Duodenal mucosa (tissue), 2 donors: ENCODE data around the gene ICAM4.
"Not testable (repeated sequence)": the region's sequence is repeated elsewhere in the genome, so short reads cannot be mapped to it uniquely, and the experiment has no call there.

Experiments
- H3K27ac ChIP-seq: one replicate; pipeline ENCODE4 v1.7.0; 2013; ENCODE audit warnings: low read depth, low read length
- H3K27me3 ChIP-seq, 2 donors: one replicate each; pipeline ENCODE4 v1.7.0; 2013; ENCODE audit warnings: low read length in 2 of 2, control low read depth in 1 of 2; ENCODE audit not compliant: insufficient read depth in 2 of 2, control insufficient read depth in 1 of 2
- H3K36me3 ChIP-seq, 2 donors: one replicate each; pipeline ENCODE4 v1.7.0; 2013; ENCODE audit warnings: low read length in 2 of 2, control low read depth in 1 of 2; ENCODE audit not compliant: insufficient read depth in 2 of 2, control insufficient read depth in 1 of 2
- H3K4me1 ChIP-seq, 2 donors: one replicate each; pipeline ENCODE4 v1.7.0; 2013; ENCODE audit warnings: low read length in 2 of 2, control low read depth in 1 of 2; ENCODE audit not compliant: insufficient read depth in 2 of 2, control insufficient read depth in 1 of 2
- H3K4me3 ChIP-seq, 2 donors: one replicate each; pipeline ENCODE4 v1.7.0; 2013; ENCODE audit warnings: low read length in 2 of 2, low read depth in 1 of 2
- H3K9ac ChIP-seq, 2 donors: one replicate each; pipeline ENCODE4 v1.7.0; 2013; ENCODE audit warnings: low read length in 2 of 2, low read depth in 1 of 2
- H3K9me3 ChIP-seq, 2 donors: one replicate each; pipeline ENCODE4 v1.7.0; 2013; ENCODE audit warnings: low read length in 2 of 2, control low read depth in 1 of 2; ENCODE audit not compliant: control insufficient read depth in 1 of 2

ICAM4 gene

DNA sequence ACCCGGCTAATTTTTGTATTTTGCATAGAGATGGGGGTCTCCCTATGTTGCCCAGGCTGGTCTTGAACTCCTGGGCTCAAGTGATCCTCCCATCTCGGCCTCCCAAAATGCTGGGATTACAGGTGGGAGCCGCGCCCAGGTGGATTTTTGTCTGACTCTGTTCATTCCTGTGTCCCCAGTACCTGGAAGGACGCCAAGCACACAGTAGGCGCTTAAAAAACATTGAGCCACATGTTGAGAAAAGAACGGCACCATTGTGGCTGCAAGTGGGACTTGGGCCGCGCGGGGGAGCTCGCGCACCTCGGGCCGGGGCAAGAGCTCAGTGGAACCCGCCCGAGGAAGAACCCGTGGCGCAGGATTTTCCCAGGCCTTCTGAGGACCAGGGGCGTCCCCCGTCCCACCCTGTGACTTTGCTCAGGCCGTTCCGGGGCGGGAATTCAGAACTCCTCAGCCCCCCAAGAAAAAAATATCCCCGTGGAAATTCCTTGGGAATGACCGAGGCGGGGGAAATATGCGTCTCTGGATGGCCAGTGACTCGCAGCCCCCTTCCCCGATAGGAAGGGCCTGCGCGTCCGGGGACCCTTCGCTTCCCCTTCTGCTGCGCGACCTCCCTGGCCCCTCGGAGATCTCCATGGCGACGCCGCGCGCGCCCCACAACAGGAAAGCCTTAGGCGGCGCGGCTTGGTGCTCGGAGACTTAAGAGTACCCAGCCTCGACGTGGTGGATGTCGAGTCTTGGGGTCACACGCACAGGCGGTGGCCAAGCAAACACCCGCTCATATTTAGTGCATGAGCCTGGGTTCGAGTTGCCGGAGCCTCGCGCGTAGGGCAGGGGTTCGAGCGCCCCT, 17.2 kb upstream of the ICAM4 start:
- peaks cover 9 to 16% of the 10 kb centered on the region in 2 donors for H3K27me3 ChIP-seq
- peak overlapping the region; percentile 83 for H3K27ac ChIP-seq
- H3K4me1 ChIP-seq, result peaks cover 11 to 19% of the 10 kb centered on the region in 2 donors
- H3K36me3 ChIP-seq, result peaks cover 0 to 2% of the 10 kb centered on the region in 2 donors
- H3K4me3 ChIP-seq, result peak overlapping the region; percentile 60 to 71
- no peaks in the 10 kb centered on the region for H3K9me3 ChIP-seq
- H3K9ac ChIP-seq, result peak overlapping the region; percentile 44 to 57

DNA sequence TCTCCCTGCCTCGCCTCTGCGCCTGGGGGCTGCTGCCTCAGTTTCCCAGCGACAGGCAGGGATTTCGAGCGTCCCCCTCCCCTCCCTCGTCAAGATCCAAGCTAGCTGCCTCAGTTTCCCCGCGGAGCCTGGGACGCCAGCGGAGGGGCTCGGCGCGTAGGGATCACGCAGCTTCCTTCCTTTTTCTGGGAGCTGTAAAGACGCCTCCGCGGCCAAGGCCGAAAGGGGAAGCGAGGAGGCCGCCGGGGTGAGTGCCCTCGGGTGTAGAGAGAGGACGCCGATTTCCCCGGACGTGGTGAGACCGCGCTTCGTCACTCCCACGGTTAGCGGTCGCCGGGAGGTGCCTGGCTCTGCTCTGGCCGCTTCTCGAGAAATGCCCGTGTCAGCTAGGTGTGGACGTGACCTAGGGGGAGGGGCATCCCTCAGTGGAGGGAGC, 16.6 kb upstream of the ICAM4 start:
- H3K4me3 ChIP-seq, result peak overlapping the region; percentile 60 to 71
- H3K27ac ChIP-seq, result peak overlapping the region; percentile 83
- H3K36me3 ChIP-seq, result peaks cover 0 to 4% of the 10 kb centered on the region in 2 donors
- H3K9me3 ChIP-seq, result no peaks in the 10 kb centered on the region
- peaks cover 9 to 16% of the 10 kb centered on the region in 2 donors for H3K27me3 ChIP-seq
- peak overlapping the region; percentile 44 to 57 for H3K9ac ChIP-seq
- peaks cover 11 to 19% of the 10 kb centered on the region in 2 donors for H3K4me1 ChIP-seq

DNA sequence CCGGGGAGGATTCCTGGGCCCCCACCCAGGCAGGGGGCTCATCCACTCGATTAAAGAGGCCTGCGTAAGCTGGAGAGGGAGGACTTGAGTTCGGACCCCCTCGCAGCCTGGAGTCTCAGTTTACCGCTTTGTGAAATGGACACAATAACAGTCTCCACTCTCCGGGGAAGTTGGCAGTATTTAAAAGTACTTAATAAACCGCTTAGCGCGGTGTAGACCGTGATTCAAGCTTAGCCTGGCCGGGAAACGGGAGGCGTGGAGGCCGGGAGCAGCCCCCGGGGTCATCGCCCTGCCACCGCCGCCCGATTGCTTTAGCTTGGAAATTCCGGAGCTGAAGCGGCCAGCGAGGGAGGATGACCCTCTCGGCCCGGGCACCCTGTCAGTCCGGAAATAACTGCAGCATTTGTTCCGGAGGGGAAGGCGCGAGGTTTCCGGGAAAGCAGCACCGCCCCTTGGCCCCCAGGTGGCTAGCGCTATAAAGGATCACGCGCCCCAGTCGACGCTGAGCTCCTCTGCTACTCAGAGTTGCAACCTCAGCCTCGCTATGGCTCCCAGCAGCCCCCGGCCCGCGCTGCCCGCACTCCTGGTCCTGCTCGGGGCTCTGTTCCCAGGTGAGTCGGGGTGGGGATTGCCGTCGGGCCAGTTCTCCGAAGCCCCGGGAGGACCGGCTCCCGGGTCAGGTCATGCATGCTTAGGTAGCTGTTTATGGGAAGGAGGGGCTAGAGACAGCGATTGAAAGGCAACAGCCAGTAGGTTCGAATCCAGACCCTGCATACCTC, 15.9 kb upstream of the ICAM4 start, which contains the start of gene ICAM1:
Gene ICAM1 (plus strand): TSS at position 505 of the 779 bp plus-strand sequence. CDS start 40 bp downstream, at position 545.
- Histone ChIP-seq H3K27me3 (peaks cover 9 to 16% of the 10 kb centered on the region in 2 donors), H3K4me3 (peak within 1 kb of the TSS; percentile 60 to 71), H3K27ac (peak within 1 kb of the TSS; percentile 83), H3K4me1 (peaks cover 11 to 19% of the 10 kb centered on the region in 2 donors), H3K9ac (peak within 1 kb of the TSS; percentile 44 to 57), H3K36me3 (peaks cover 0 to 4% of the 10 kb centered on the region in 2 donors), H3K9me3 (no peaks in the 10 kb centered on the region)

DNA sequence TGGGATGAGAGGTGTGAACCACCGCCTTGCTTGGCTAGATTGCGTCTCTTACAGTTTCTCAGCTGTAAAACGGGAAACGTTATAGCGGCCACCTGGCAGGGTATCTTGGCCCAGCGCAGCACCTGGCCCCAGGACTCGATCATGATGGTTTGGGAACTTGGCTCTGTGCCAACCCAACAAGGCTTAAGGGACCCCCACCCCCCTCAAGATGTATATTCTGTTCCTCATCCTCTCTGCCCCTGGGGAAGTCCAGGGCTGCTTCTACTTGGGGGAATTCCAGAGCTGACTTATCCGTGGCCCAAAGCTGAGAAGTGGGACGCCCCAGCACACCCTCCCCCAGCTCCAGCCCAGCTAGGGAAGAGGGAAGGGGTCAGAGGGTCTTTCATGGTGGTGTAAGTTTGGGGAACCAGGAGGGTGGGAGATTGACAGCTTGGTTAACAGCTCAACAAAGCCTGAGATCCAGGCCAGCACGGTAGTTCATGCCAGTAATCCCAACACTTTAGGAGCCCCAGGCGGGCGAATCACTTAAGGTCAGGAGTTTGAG, 15.1 kb upstream of the ICAM4 start:
- H3K4me1 ChIP-seq, result peaks cover 11 to 19% of the 10 kb centered on the region in 2 donors
- H3K27me3 ChIP-seq, result peaks cover 9 to 16% of the 10 kb centered on the region in 2 donors
- no peaks in the 10 kb centered on the region for H3K9me3 ChIP-seq
- H3K9ac ChIP-seq, result peak overlapping the region; percentile 44 to 57
- H3K4me3 ChIP-seq, result peak overlapping the region; percentile 60 to 71
- H3K27ac ChIP-seq, result peak overlapping the region; percentile 83
- peaks cover 0 to 4% of the 10 kb centered on the region in 2 donors for H3K36me3 ChIP-seq

DNA sequence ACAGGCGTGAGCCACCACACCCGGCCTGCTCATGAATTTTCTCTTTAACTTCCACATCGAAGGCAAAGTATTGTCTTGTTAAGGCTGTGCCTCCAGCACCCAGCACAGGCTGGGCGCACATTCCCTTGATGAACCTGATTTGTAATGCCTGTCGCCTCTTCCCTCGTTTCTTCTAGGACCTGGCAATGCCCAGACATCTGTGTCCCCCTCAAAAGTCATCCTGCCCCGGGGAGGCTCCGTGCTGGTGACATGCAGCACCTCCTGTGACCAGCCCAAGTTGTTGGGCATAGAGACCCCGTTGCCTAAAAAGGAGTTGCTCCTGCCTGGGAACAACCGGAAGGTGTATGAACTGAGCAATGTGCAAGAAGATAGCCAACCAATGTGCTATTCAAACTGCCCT, 12.2 kb upstream of the ICAM4 start:
- Histone ChIP-seq H3K4me1 (peaks cover 10 to 18% of the 10 kb centered on the region in 2 donors), H3K27me3 (peaks cover 9 to 16% of the 10 kb centered on the region in 2 donors), H3K9me3 (no peaks in the 10 kb centered on the region), H3K27ac (no peak overlapping the region), H3K4me3 (no peak overlapping the region), H3K9ac (no peak overlapping the region), H3K36me3 (peaks cover 0 to 8% of the 10 kb centered on the region in 2 donors)

DNA sequence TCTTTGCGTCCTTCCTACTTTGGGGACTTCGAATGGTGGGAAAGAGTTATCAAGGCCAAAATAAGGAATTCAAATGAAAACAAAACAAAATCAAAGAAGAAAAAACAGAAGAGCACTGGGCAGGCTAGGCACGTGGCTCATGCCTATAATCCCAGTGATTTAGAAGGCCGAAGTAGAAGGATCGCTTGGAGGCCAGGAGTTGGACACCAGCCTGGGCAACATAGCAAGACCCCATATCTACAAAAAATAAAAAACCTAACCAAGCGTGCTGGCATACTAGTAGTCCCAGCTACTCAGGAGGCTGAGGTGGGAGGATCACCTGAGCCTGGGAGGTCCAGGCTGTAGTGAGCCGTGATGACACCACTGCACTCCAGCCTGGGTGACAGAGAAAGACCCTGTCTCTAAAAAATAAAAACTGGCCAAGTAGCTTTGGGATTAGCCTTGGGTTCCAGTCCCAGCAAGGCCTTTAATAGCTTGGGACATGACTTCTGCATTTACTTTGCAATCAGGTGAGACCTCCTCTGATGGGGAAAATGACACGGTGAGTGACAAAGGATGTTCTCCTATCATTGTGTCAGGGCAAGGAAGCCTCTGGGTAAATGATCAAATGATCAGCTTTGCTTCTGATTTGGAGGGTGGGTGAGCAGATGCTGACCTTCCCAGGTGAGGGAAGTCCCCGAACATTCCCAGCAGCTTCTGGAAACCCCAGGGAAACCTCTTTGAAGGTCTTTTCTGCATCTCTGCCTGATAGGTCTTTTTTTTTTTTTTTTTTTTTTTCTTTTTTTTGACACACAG, 8.8 kb upstream of the ICAM4 start:
- Histone ChIP-seq H3K27ac (no peak overlapping the region), H3K9me3 (no peaks in the 10 kb centered on the region), H3K27me3 (no peaks in the 10 kb centered on the region), H3K4me1 (no peaks in the 10 kb centered on the region), H3K4me3 (no peak overlapping the region), H3K9ac (no peak overlapping the region), H3K36me3 (peaks cover 0 to 8% of the 10 kb centered on the region in 2 donors)

DNA sequence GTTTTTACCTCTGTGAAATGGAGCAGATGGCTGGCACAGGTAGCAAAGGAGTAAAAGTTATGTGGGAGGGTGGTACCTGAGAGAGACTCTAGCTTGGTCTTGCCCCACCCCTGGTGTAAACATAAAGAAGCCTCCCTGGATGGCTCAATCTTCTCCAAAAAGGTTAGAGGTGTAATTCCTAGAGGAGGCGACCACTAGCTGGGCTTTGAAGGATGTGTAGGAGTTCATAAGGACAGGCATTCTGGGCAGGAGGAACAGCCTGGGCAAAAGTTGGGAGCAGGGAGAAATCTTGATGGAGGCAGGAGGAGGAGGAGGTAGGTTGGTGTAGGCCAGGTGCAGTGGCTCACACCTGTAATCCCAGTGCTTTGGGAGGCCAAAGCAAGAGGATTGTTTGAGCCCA, 7.8 kb upstream of the ICAM4 start:
- Histone ChIP-seq H3K36me3 (peaks cover 0 to 14% of the 10 kb centered on the region in 2 donors), H3K4me3 (no peak overlapping the region), H3K9ac (no peak overlapping the region), H3K4me1 (no peaks in the 10 kb centered on the region), H3K27ac (no peak overlapping the region), H3K9me3 (no peaks in the 10 kb centered on the region), H3K27me3 (no peaks in the 10 kb centered on the region)

DNA sequence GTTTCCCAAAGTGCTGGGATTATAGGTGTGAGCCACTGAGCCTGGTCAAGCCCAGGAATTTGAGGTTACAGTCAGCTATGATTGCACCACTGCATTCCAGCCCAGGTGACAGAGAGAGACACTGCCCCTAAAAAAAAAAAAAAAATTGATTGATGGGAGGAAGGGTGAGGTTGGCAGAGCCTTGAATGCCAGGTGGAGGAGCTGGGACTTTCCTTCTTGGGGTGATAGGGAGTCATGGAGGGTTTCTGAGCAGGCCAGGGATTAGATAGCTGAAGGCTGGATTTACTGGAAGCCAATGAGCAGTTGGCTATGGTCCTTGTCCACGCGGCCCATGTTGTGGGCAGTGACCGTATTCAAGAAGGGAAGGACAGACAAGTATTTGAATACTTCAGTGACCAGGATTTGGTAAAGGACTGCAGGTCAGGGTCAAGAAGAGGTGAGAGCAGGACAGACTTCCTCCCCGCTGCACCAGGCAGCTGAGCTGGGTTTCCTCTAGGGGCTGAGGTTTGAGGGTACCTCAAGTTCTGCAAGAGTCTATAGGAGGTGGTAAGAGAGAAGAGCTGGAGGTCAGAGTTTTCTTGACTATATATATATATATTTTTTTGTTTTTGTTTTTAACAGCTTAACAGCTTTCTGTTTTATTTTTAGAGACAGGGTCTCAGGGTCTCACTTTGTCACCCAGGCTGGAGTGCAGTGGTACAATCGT, 6.9 kb upstream of the ICAM4 start:
- H3K36me3 ChIP-seq, result peaks cover 0 to 18% of the 10 kb centered on the region in 2 donors

DNA sequence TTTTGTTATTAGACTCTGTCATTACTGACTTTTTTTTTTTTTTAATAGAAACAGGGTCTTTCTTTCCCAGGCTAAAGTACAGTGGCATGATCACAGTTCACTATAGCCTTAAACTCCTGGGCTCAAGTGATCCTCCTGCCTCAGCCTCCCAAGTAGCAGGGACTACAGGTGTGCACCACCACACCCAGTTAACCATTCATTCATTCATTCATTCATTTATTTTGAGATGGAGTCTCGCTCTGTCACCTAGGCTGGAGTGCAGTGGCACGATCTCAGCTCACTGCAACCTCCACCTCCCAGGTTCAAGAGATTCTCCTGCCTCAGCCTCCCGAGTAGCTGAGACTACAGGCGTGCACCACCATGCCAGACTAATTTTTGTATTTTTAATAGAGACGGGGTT, 4.7 kb upstream of the ICAM4 start:
- H3K4me3 ChIP-seq, H3K9me3 ChIP-seq, H3K9ac ChIP-seq, H3K27me3 ChIP-seq, H3K27ac ChIP-seq: not testable (repeated sequence)
- Histone ChIP-seq H3K36me3 (peaks cover 0 to 31% of the 10 kb centered on the region in 2 donors), H3K4me1 (peaks cover 7 to 13% of the 10 kb centered on the region in 2 donors)

More for the DNA sequence above, 6.9 kb upstream of the ICAM4 start:
- H3K4me3 ChIP-seq, result no peak overlapping the region
- H3K27ac ChIP-seq, result no peak overlapping the region
- no peaks in the 10 kb centered on the region for H3K4me1 ChIP-seq
- H3K9ac ChIP-seq, result no peak overlapping the region
- H3K27me3 ChIP-seq, result no peaks in the 10 kb centered on the region
- no peaks in the 10 kb centered on the region for H3K9me3 ChIP-seq
